Naive thymus-derived CD8-positive, alpha-beta T cell (primary cell): ENCODE results near the gene LRMDA. TPM values are rescaled to one million over a fixed set of nuclear protein-coding genes. Genes with fewer than 3 reads are reported as not detected.

Experiments
- ATAC-seq, 2 donors: fragments of 150-1000 bp; cut with Tn5 transposase in 1 of 2; sonication (Bioruptor Pico), chemical (Tn5 transposase) in 1 of 2; 1 replicate in 1 of 2; 2 replicates in 1 of 2; pipeline ENCODE4 v1.10.0; 2021; ENCODE audit warnings: mild to moderate bottlenecking in 2 of 2, moderate library complexity in 2 of 2
- POLR2A ChIA-PET: fragments of 350-600 bp; sonication (Branson Sonifier 250); formaldehyde crosslinking; loops from one replicate; lab custom pipeline; 2021; ENCODE audit warnings: antibody characterized with exemption; lab: Charles Lee
- DNase-seq, 10 donors: peaks; one replicate each; pipeline versions ENCODE4 v3.0.0 to v3.0.0-alpha.2; 2020 to 2022
- H3K27ac Mint-ChIP-seq, 10 donors: one replicate each; pipeline ENCODE4 v1.8.0; 2020 to 2022; ENCODE audit warnings: mild to moderate bottlenecking in 10 of 10, mixed read lengths in 10 of 10, moderate library complexity in 4 of 10, inconsistent platforms in 1 of 10
- H3K27me3 Mint-ChIP-seq, 5 donors: one replicate each; pipeline ENCODE4 v1.8.0; 2021 to 2022; ENCODE audit warnings: mixed read lengths in 5 of 5
- H3K36me3 Mint-ChIP-seq, 3 donors: one replicate each; pipeline ENCODE4 v1.8.0; 2020 to 2022; ENCODE audit warnings: mixed read lengths in 3 of 3, mild to moderate bottlenecking in 2 of 3, inconsistent platforms in 1 of 3
- H3K4me1 Mint-ChIP-seq, 4 donors: one replicate each; pipeline ENCODE4 v1.8.0; 2021 to 2022; ENCODE audit warnings: mixed read lengths in 4 of 4
- H3K4me3 Mint-ChIP-seq, 10 donors: one replicate each; pipeline ENCODE4 v1.8.0; 2020 to 2022; ENCODE audit warnings: mild to moderate bottlenecking in 10 of 10, mixed read lengths in 10 of 10, moderate library complexity in 6 of 10, inconsistent platforms in 1 of 10
- H3K9me3 Mint-ChIP-seq, 9 donors: one replicate each; pipeline ENCODE4 v1.8.0; 2020 to 2022; ENCODE audit warnings: mixed read lengths in 9 of 9, mild to moderate bottlenecking in 3 of 9, inconsistent platforms in 1 of 9, moderate library complexity in 1 of 9
- polyA plus RNA-seq, 3 donors: library from polyadenylated mRNA; unstranded; fragments of 300-500 nt; fragmentation: Illumina TruSeq; gene quantifications; one replicate each; pipeline ENCODE4 v1.2.3, GENCODE V29; 2021
- total RNA-seq, 8 experiments: library from RNA in 2 of 8; stranded (reverse) in 2 of 8; gene quantifications; one replicate each; pipeline ENCODE4 v1.2.3 and lab custom pipeline; 2021 to 2026

LRMDA gene
- total and polyA plus RNA-seq, 5 experiments from 2014 or later, result not detected

DNA sequence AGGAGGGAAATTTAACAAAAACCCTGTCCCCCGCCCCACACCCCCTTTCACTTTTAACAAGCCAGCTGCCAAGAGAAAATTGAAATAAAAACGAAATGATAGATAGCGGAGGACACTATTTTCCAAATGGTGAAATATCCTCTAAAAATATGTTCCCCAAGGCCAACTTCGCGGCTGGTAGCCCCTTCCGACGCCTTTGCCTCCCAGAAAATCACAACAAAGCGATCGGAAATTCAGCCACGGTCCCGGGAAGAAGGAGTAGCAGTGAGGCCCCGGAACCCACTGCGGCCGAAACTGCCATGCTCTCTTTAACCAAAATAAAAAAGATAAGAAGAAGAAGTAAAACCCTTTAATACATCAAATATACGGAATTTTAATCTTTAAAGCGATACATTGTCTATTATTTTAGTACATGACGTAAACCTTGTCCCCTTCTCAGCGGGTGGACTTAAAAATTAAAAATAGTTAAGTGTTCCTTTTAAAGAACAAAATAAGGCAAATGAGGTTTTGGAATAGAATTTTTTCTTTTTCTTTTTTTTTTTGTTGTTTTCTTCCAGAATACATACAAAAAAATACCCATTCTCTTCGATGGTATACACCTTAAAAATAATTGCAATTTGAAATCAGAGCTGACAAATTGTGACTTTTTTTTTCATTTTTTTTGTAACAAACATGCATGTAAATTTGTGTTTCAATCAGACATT lies 33.8 kb upstream of the LRMDA start:
- peaks cover 0 to 2% (median 0%) of the 10 kb centered on the region in 9 donors for H3K9me3 Mint-ChIP-seq
- DNase-seq (no peak), ATAC-seq (no peak)
- H3K4me3 Mint-ChIP-seq, result peak overlapping the region in 5 of 10 donors; percentile 11 to 51 (median 29)
- POLR2A ChIA-PET, result no interaction called here
- peaks cover 23 to 77% (median 39%) of the 10 kb centered on the region in 5 donors for H3K27me3 Mint-ChIP-seq
- H3K36me3 Mint-ChIP-seq, result peaks cover 0 to 8% (median 0%) of the 10 kb centered on the region in 3 donors
- H3K4me1 Mint-ChIP-seq, result peaks cover 12 to 30% (median 26%) of the 10 kb centered on the region in 4 donors
- H3K27ac Mint-ChIP-seq, result no peak overlapping the region

DNA sequence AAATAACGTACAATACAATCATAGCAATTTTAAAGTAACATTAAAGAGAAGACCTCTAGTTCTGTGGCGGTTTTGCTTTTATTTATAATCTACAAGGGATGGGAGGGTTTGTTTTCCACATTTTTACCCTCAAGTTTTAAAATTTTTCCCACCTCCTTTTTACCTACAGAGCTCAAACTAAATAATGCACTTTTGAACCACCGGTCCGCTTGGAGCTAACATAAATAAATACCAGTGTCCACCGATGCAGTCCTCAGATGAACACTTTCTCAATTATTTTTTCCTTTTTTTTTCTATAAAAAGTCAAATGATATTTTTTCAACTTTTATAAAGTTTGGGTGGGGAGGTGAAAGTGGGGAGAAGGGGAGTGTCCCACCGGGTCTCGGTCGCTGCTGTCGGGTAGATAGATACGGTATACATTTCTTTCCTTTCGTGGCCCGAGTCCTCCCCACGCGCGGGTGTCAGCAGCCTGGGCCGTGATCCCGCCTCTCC lies 33.2 kb upstream of the LRMDA start:
- peaks cover 0 to 2% (median 0%) of the 10 kb centered on the region in 9 donors for H3K9me3 Mint-ChIP-seq
- peaks cover 0 to 8% (median 1%) of the 10 kb centered on the region in 3 donors for H3K36me3 Mint-ChIP-seq
- DNase-seq (no peak), ATAC-seq (no peak)
- peaks cover 25 to 77% (median 44%) of the 10 kb centered on the region in 5 donors for H3K27me3 Mint-ChIP-seq
- POLR2A ChIA-PET, result no interaction called here
- no peak overlapping the region for H3K27ac Mint-ChIP-seq
- H3K4me1 Mint-ChIP-seq, result peaks cover 12 to 35% (median 32%) of the 10 kb centered on the region in 4 donors
- H3K4me3 Mint-ChIP-seq, result peak overlapping the region in 1 of 10 donors; percentile 16

DNA sequence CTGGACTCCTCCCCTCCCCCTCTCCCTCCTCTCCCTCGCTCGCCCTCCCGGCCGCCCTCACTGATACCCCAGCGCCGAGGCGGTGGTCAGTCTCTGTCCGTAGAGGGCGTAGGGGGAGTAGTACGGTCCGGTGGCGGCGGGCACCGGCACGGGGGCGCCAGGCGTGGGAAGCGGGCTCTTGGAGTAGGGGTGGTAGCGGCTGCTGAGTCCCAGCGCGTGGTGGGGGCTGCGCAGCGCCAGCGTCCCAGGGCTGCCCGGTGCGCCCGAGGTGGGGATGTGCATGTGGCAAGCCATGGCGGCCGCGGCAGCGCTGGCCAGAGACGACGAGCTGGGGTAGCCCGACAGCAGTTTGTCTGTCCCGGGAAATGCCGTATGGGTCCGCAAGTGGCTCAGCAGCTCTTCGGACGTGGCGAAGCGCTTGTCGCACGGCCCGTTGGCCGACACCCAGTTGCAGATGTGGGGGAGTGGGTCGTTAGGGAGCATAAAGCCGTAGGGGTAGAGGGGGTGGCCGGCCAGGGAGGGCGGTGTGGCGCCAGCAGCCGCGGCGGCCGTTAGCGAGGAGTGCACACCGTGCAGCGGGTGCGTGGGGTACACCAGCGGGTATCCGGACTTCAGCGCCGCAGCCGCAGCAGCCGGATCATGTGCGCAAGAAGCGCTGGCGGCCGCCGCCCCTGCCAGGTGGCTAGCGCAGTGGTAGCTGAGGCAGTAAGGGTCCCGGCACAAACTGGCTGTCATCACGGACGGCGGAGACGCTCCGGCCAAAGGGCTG lies 32.5 kb upstream of the LRMDA start:
- H3K36me3 Mint-ChIP-seq, result peaks cover 0 to 8% (median 1%) of the 10 kb centered on the region in 3 donors
- DNase-seq (no peak), ATAC-seq (no peak)
- H3K27me3 Mint-ChIP-seq, result peaks cover 28 to 77% (median 46%) of the 10 kb centered on the region in 5 donors
- POLR2A ChIA-PET, result no interaction called here
- peak overlapping the region in 2 of 10 donors; percentile 42 to 54 for H3K4me3 Mint-ChIP-seq
- peaks cover 12 to 39% (median 36%) of the 10 kb centered on the region in 4 donors for H3K4me1 Mint-ChIP-seq
- no peak overlapping the region for H3K27ac Mint-ChIP-seq
- H3K9me3 Mint-ChIP-seq, result peaks cover 0 to 2% (median 0%) of the 10 kb centered on the region in 9 donors

DNA sequence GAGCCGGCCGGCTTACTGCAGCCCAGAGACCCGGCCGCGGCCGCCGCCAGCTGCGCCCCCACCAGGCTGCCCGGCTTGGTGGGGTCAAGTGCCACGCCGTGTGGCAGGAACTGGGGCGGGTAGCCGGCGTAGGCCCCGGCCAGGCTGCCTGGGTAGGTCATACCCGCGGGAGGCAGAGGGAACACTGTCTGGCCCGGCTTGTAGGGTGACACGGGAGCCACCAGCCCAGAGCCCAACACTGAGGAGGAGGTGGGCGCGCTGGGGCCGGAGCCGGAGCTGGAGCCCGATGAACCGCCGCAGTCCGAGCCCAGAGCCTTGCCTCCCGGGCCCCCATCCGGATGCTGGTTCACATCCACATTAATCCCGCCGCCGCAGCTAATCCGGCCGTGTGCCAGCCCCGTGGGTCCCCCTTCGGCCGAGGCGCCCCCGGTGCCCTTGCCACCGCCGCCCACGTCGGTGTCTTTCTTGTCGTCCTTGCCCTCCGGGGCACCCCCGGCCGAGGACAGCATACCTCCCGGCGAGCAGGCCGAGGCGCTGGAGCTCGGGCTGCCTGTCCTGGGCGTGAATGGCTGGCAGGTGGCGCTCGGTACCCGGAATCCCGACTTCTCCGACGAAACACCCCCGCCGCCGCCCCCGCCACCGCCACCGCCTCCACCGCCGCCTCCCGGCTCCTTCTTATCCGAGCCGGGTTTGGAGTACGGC lies 31.8 kb upstream of the LRMDA start:
- peaks cover 24 to 76% (median 45%) of the 10 kb centered on the region in 5 donors for H3K27me3 Mint-ChIP-seq
- no peak overlapping the region for H3K27ac Mint-ChIP-seq
- peaks cover 0 to 5% (median 0%) of the 10 kb centered on the region in 9 donors for H3K9me3 Mint-ChIP-seq
- POLR2A ChIA-PET, result no interaction called here
- peak; percentile 37 to 45 for ATAC-seq
- H3K4me1 Mint-ChIP-seq, result peaks cover 15 to 41% (median 38%) of the 10 kb centered on the region in 4 donors
- peaks cover 0 to 8% (median 1%) of the 10 kb centered on the region in 3 donors for H3K36me3 Mint-ChIP-seq
- peak in 6 of 10 donors; percentile 20 to 41 (median 36) for DNase-seq
- peak overlapping the region in 4 of 10 donors; percentile 75 to 83 (median 82) for H3K4me3 Mint-ChIP-seq

DNA sequence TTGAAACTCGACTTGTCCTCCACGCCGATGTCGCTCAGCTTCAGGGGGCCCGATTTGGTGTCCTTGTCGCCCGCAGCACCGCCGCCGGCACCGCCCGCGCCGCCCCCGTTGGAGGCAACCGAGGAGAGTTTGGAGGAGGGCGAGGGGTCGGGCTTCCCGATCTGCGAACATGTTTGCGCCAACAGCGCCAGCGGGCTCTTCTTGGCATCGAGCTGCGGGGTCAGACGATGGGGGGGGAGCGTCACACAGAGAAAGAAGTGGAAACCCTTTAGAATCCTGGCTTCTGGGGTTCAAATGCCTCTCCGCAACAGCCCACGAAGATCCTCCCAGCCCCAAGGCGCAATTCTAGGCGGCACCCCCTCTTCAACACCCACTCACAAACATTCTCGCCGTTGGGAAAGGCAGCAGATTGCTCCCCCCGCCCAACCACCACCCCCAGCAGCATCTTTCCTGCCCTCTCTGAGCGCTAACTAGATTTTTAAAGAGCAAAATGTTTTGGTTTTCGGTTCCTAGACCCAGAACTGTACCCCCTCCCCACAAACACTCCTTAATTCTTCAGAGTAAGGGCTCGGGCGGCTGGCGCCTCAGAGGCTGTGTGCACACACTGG lies 31.2 kb upstream of the LRMDA start:
- H3K27ac Mint-ChIP-seq, result no peak overlapping the region

DNA sequence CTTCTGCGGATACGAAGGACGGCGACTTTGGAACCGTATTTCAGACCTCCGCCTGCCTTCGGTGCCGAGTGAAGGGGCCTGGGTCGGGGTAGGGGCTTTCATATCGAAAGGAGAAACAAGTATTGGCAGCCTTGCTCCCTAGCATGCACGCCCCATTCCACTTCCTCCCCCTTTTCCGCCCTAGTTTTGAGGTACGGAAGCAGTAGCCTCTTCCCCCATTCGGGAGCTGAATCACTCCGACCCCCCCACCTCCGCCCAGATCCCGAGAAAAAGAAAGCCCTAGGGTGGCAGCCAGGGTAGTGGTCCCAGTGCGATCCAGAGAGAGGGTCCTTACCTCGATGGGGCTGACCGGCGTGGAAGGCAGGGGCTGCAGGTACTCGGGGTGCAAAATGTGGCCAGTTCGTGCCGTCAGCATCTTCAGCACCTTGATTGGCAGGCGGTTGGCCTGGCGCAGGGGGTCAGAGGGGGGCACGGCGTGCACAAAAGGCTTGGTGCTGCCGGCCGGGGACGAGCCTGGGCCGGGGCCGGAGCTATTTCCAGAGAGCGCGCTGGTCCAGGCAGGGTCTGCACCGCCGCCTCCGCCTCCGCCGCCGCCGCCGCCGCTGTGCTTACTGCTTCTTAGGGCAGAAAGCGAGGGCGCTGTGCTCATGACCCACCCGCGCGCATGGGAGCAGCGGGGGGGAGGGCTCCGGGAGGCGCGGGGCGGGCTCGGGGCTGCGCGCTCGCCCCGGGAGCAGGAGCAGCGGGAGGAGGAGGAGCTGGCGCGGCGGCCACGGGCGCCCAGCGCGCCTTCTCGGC lies 30.5 kb upstream of the LRMDA start:
- peaks cover 0 to 7% (median 0%) of the 10 kb centered on the region in 9 donors for H3K9me3 Mint-ChIP-seq
- ATAC-seq (peak; percentile 36 to 37), DNase-seq (no peak)
- H3K4me1 Mint-ChIP-seq, result peaks cover 12 to 36% (median 34%) of the 10 kb centered on the region in 4 donors
- H3K4me3 Mint-ChIP-seq, result peak overlapping the region; percentile 70 to 89 (median 81)
- no peak overlapping the region for H3K27ac Mint-ChIP-seq
- H3K36me3 Mint-ChIP-seq, result peaks cover 1 to 7% (median 4%) of the 10 kb centered on the region in 3 donors
- H3K27me3 Mint-ChIP-seq, result peaks cover 23 to 72% (median 45%) of the 10 kb centered on the region in 5 donors
- POLR2A ChIA-PET, result no interaction called here

More for the DNA sequence above, 31.2 kb upstream of the LRMDA start:
- POLR2A ChIA-PET, result no interaction called here
- Mint-ChIP-seq H3K4me1 (peaks cover 10 to 35% (median 33%) of the 10 kb centered on the region in 4 donors), H3K9me3 (peaks cover 0 to 5% (median 0%) of the 10 kb centered on the region in 9 donors), H3K4me3 (peak overlapping the region; percentile 70 to 89 (median 81)), H3K36me3 (peaks cover 0 to 5% (median 1%) of the 10 kb centered on the region in 3 donors), H3K27me3 (peaks cover 19 to 71% (median 39%) of the 10 kb centered on the region in 5 donors)
- ATAC-seq (peak in 1 of 2 donors; percentile 5), DNase-seq (no peak)

DNA sequence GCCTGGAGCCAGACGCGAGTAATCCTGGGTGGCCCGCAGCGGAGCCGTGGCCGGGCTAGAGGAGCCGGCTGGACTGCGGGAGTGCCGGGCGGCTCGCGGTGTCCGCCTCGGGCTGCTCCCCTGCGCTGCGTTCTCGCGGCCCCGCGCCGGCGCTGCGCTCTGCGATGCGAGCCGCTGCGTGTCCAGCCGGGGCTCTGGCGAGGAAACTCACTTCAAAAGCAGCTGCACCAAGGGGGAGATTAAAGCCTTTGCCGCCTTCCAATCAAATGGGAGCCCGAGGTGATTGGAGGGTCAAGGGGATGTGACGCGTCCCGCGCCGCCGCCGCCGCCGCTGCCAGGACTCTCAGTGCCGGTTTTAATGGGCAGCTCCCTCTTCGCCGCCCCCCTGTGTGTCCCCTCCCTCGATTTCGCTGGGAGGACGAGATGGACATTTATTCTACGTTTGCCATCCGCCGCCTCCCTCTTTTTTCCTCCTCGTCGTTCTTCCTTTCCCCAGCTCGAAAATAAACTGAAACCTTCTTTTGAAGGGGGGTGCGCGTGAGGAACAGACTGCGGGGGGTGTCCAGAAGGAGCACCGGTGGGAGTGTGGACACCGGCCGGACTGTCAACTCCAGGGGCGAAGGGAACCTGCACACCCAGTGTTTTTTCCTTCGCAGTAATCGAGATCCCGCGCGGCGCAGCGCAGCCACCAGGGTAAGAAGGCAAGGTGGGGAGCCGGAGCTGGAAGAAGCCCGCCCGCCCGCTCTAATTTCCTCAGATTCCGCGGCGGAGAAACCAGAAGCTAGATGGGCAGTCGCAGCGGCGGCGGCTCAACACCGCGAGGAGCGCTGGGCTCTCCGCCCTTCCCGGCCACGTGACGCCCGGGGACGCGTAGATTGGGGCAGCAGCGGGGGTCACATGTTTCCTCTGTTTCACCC lies 29.6 kb upstream of the LRMDA start, which contains the start of gene ZNF503:
Gene ZNF503 (minus strand): TSS at position 196 of the 917 bp plus-strand sequence. CDS start 345 bp downstream, outside the sequence.
- H3K27ac Mint-ChIP-seq, result peak within 1 kb of the TSS in 2 of 10 donors; percentile 44 to 67
- ATAC-seq (peak; percentile 44 to 45), DNase-seq (no peak)
- H3K36me3 Mint-ChIP-seq, result peaks cover 1 to 7% (median 4%) of the 10 kb centered on the region in 3 donors
- peak within 1 kb of the TSS; percentile 75 to 91 (median 84) for H3K4me3 Mint-ChIP-seq
- POLR2A ChIA-PET, result no interaction called here
- peaks cover 0 to 10% (median 0%) of the 10 kb centered on the region in 9 donors for H3K9me3 Mint-ChIP-seq
- peaks cover 27 to 73% (median 49%) of the 10 kb centered on the region in 5 donors for H3K27me3 Mint-ChIP-seq
- peaks cover 12 to 36% (median 34%) of the 10 kb centered on the region in 4 donors for H3K4me1 Mint-ChIP-seq

DNA sequence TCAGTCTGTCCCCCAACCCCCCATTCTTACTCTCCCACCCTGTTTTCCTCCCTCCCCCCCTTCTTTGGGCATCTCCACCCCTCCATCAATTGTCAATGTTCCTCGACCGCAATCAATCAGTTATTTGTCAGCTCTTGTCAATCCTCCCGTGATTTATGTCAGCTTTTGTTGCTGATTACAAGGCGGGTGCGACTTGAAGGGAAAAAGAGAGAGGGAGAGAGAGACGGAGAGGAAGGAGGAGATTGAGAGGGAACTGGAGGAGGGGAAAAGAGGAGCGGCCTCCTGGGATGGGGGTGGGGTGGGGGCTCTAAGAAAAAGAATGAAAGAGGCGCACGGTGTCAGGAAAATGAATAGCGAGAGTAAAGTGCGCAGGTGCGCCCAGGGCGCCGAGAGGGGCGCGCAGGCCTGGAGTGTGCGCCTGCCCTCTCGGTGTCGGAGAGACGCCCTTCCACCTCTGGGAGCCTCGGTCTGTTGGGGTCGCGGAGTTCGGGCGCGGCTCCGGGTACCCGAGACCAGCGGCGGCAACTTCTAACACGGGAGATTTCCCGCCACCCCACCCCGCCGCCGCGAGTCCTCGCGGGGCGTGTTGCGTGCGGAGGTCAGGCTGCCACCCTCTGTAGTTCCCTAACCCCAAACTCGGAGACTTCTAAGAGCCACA lies 28.8 kb upstream of the LRMDA start:
- Mint-ChIP-seq H3K9me3 (peaks cover 0 to 10% (median 0%) of the 10 kb centered on the region in 9 donors), H3K4me3 (peak overlapping the region; percentile 75 to 91 (median 82)), H3K4me1 (peaks cover 12 to 41% (median 40%) of the 10 kb centered on the region in 4 donors), H3K27me3 (peaks cover 26 to 76% (median 50%) of the 10 kb centered on the region in 5 donors), H3K27ac (peak overlapping the region in 1 of 10 donors; percentile 67), H3K36me3 (peaks cover 1 to 7% (median 4%) of the 10 kb centered on the region in 3 donors)
- DNase-seq (no peak), ATAC-seq (peak; percentile 39 to 40)
- POLR2A ChIA-PET, result no interaction called here

DNA sequence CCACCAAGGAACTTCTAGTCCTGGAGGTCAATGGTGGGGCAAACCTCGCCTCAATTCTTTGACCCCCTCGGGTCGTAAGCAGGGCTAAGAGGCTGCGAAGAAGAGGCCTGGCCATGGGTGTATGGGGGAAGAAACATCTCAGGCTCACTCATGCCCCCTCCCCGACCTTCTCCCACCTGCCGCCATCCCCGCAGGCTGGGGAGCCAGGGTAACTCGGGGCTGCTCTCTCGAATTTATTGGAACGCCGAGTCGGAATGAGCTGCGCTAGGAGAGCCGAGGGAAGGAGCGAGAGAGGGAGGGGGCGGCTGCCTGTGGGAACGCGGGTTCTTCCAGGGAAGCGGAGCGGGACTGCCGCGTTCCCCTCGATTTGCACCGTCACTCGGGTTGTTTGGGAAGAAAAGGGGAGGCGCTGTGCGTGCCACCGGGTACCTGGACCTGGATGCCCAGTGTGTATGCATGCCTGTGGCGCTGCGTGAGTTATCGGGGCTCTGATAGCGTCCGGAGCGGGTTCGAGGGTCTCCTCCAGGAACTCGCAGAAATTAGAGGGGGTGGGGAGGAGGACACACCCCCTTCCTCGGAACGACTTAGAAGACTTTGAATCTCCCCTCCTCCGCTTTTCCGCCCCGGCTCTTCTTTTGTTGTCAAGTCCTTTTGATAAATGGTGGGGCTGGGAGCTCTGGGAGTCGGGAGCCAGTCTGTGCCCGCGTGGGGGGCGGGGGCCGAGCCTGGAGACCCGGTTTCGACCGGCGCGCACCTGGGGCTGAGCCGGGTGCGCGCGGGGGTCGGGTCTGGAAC lies 28.1 kb upstream of the LRMDA start:
- peaks cover 1 to 7% (median 4%) of the 10 kb centered on the region in 3 donors for H3K36me3 Mint-ChIP-seq
- H3K9me3 Mint-ChIP-seq, result peaks cover 0 to 10% (median 0%) of the 10 kb centered on the region in 9 donors
- peak overlapping the region in 1 of 10 donors; percentile 18 for H3K27ac Mint-ChIP-seq
- ATAC-seq (peak in 1 of 2 donors; percentile 7), DNase-seq (no peak)
- POLR2A ChIA-PET, result no interaction called here
- H3K27me3 Mint-ChIP-seq, result peaks cover 23 to 71% (median 51%) of the 10 kb centered on the region in 5 donors
- peak overlapping the region; percentile 75 to 91 (median 82) for H3K4me3 Mint-ChIP-seq
- peaks cover 12 to 43% (median 41%) of the 10 kb centered on the region in 4 donors for H3K4me1 Mint-ChIP-seq
